ENCODE data around the gene AEBP2.

DNA sequence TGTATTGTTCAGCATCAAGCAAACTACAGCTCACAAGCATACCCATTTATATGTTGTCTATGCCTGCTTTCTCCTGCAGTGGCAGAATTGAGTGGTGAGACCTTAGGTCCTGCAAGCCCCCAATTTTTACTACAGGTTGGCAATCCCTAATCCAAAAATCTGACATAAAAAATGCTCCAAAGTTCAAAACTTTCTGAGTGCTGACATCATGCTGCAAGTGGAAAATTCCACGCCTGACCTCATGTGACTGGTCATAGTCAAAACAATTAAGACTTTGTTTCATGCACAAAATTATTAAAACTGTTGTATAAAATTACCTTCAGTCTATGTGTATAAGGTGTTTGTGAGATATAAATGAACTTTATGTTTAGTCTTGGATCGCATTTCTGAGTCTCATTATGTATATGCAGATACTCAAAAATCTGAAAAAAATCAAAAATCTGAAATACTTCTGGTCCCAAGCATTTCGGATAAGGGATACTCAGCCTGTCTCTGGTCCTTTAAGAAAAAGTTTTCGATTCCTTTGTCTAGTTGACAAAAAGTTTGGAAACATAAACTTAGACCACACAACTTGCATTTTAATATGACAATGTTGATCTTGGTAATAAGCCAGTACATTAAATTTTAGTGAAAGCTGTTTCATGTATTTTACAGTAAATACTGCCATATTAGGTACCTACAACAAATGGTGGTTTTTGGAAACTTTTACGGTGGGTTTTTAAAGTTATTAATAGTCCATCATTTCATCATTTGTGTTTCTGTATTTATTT, 81.5 kb downstream of the AEBP2 start:
- TF ChIP-seq, protein P1, sequence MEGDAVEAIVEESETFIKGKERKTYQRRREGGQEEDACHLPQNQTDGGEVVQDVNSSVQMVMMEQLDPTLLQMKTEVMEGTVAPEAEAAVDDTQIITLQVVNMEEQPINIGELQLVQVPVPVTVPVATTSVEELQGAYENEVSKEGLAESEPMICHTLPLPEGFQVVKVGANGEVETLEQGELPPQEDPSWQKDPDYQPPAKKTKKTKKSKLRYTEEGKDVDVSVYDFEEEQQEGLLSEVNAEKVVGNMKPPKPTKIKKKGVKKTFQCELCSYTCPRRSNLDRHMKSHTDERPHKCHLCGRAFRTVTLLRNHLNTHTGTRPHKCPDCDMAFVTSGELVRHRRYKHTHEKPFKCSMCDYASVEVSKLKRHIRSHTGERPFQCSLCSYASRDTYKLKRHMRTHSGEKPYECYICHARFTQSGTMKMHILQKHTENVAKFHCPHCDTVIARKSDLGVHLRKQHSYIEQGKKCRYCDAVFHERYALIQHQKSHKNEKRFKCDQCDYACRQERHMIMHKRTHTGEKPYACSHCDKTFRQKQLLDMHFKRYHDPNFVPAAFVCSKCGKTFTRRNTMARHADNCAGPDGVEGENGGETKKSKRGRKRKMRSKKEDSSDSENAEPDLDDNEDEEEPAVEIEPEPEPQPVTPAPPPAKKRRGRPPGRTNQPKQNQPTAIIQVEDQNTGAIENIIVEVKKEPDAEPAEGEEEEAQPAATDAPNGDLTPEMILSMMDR (IDR thresholded peaks at IDR 0.05), result no peak
- no peak for TF ChIP-seq POLR2A (IDR thresholded peaks at IDR 0.05)
- no peak for TF ChIP-seq POLR2AphosphoS5 (IDR thresholded peaks at IDR 0.05)

Measured in gastroesophageal sphincter (tissue), 3 donors.